HepG2 (cell line): Measurements from ENCODE around the gene RNPS1. TPM values are rescaled to one million over a fixed set of nuclear protein-coding genes. Genes with fewer than 3 reads are reported as not detected.

Experiments used
- AKAP8 ChIP-seq: sonication (generic); formaldehyde crosslinking; IDR thresholded peaks from 2 replicates; pipeline ENCODE4 v1.5.1; 2020; ENCODE audit warnings: mild to moderate bottlenecking, missing genetic modification reagents
- ELF4 ChIP-seq: sonication (generic); formaldehyde crosslinking; IDR thresholded peaks from 2 replicates; pipeline ENCODE4 v1.5.0; 2020; ENCODE audit warnings: missing genetic modification reagents, mild to moderate bottlenecking, moderate library complexity, borderline replicate concordance
- FOXK1 ChIP-seq: sonication (generic); formaldehyde crosslinking; IDR thresholded peaks from 2 replicates; pipeline ENCODE4 v1.4.0; 2020; ENCODE audit warnings: low read depth, missing genetic modification reagents, borderline replicate concordance
- JUN ChIP-seq: sonication (generic); formaldehyde crosslinking; IDR thresholded peaks from 2 replicates; pipeline ENCODE4 v1.4.0; 2020; ENCODE audit warnings: mild to moderate bottlenecking, missing genetic modification reagents
- JUND ChIP-seq: sonication (generic); formaldehyde crosslinking; IDR thresholded peaks from 2 replicates; pipeline ENCODE4 v1.8.0; 2022; ENCODE audit warnings: mild to moderate bottlenecking, missing genetic modification reagents
- NCOA1 ChIP-seq: sonication (generic); formaldehyde crosslinking; IDR thresholded peaks from 2 replicates; pipeline ENCODE4 v1.9.0; 2021; ENCODE audit warnings: missing genetic modification reagents
- NFYB ChIP-seq: sonication (generic); formaldehyde crosslinking; IDR thresholded peaks from 2 replicates; pipeline ENCODE4 v1.4.0; 2020; ENCODE audit warnings: missing genetic modification reagents
- NR2F1 ChIP-seq, 2 experiments: fragments of 450-650 bp in 1 of 2; formaldehyde crosslinking in 1 of 2; IDR thresholded peaks; 2 replicates each; pipeline versions ENCODE4 v1.5.0 to v1.6.1; 2016 to 2020; ENCODE audit warnings: mild to moderate bottlenecking in 1 of 2, missing compliant biosample characterization in 1 of 2, missing genetic modification reagents in 1 of 2, moderate library complexity in 1 of 2
- NRL ChIP-seq: sonication (generic); formaldehyde crosslinking; IDR thresholded peaks from 2 replicates; pipeline ENCODE4 v1.5.0; 2020; ENCODE audit warnings: missing genetic modification reagents, mild to moderate bottlenecking, moderate library complexity, borderline replicate concordance
- SOX5 ChIP-seq: IDR thresholded peaks from 2 replicates; pipeline ENCODE4 v1.6.1; 2016; ENCODE audit warnings: borderline replicate concordance
- SRSF1 ChIP-seq: fragments of 200-400 bp; formaldehyde crosslinking; optimal IDR thresholded peaks from 2 replicates; pipeline ENCODE3; 2017; ENCODE audit warnings: mild to moderate bottlenecking, low read depth, low read length, moderate library complexity
- TBX2 ChIP-seq: sonication (generic); formaldehyde crosslinking; IDR thresholded peaks from 2 replicates; pipeline ENCODE4 v1.5.0; 2020; ENCODE audit warnings: missing genetic modification reagents, mild to moderate bottlenecking, borderline replicate concordance
- TOPORS ChIP-seq: sonication (generic); formaldehyde crosslinking; IDR thresholded peaks from 2 replicates; pipeline ENCODE4 v1.8.0; 2023; ENCODE audit warnings: mild to moderate bottlenecking, missing genetic modification reagents
- YEATS2 ChIP-seq: sonication (generic); formaldehyde crosslinking; IDR thresholded peaks from 2 replicates; pipeline ENCODE4 v1.4.0; 2020; ENCODE audit warnings: missing genetic modification reagents, borderline replicate concordance
- ZFAT ChIP-seq: sonication (generic); formaldehyde crosslinking; conservative IDR thresholded peaks from 2 replicates; pipeline ENCODE4 v1.8.1; 2023; ENCODE audit warnings: missing genetic modification reagents, inconsistent platforms
- ZNF296 ChIP-seq: sonication (generic); formaldehyde crosslinking; conservative IDR thresholded peaks from 2 replicates; pipeline ENCODE4 v1.5.0; 2020; ENCODE audit warnings: mild to moderate bottlenecking, missing genetic modification reagents
- ZNF337 ChIP-seq: sonication (generic); formaldehyde crosslinking; IDR thresholded peaks from 2 replicates; pipeline ENCODE4 v1.5.1; 2020; ENCODE audit warnings: missing genetic modification reagents, low read depth, mild to moderate bottlenecking, borderline replicate concordance
- ZNF572 ChIP-seq: sonication (generic); formaldehyde crosslinking; IDR thresholded peaks from 2 replicates; pipeline ENCODE4 v1.5.1; 2020; ENCODE audit warnings: mild to moderate bottlenecking, missing genetic modification reagents
- ZNF577 ChIP-seq: sonication (generic); formaldehyde crosslinking; IDR thresholded peaks from 2 replicates; pipeline ENCODE4 v1.4.0; 2020; ENCODE audit warnings: mild to moderate bottlenecking, low read depth, missing genetic modification reagents, borderline replicate concordance
- ZNF737 ChIP-seq: sonication (generic); formaldehyde crosslinking; IDR thresholded peaks from 2 replicates; pipeline ENCODE4 v1.5.0; 2020; ENCODE audit warnings: missing genetic modification reagents, mild to moderate bottlenecking, borderline replicate concordance
- polyA plus RNA-seq, 8 experiments: library from polyadenylated mRNA; depleted of rRNA in 3 of 8; stranded (reverse) in 7 of 8; unstranded in 1 of 8; fragments of >200 nt; fragmentation: Illumina TruSeq in 4 of 8; extraction: Trizol in 4 of 8; gene quantifications; 2 replicates each; pipeline versions ENCODE4 v1.2.1 to v1.2.3, GENCODE V29; 2011 to 2016; ENCODE audit warnings: low read depth in 4 of 8, missing spikeins in 1 of 8, mixed read lengths in 1 of 8; ENCODE audit not compliant: insufficient read depth in 1 of 8
- total RNA-seq, 5 experiments: library from RNA; depleted of rRNA; stranded (reverse); fragments of >200 nt; fragmentation: Illumina TruSeq; extraction: Trizol; gene quantifications; 2 replicates each; pipeline ENCODE4 v1.2.3, GENCODE V29; 2016; ENCODE audit warnings: low read depth in 1 of 5
- TF ChIP-seq, protein P1 (sequence below): sonication (generic); formaldehyde crosslinking; IDR thresholded peaks from 2 replicates; pipeline ENCODE4 v1.4.0; 2020; ENCODE audit warnings: missing genetic modification reagents, borderline replicate concordance
- TF ChIP-seq, protein P2 (sequence below): sonication (generic); formaldehyde crosslinking; IDR thresholded peaks from 2 replicates; pipeline ENCODE4 v1.8.1; 2023; ENCODE audit warnings: mild to moderate bottlenecking, missing genetic modification reagents
- TF ChIP-seq, protein P3 (sequence below): sonication (generic); formaldehyde crosslinking; IDR thresholded peaks from 2 replicates; pipeline ENCODE4 v1.5.0; 2020; ENCODE audit warnings: mild to moderate bottlenecking, missing genetic modification reagents
- TF ChIP-seq, protein P4 (sequence below): IDR thresholded peaks from 2 replicates; pipeline ENCODE4 v1.6.1; 2016; ENCODE audit warnings: mild to moderate bottlenecking, missing biosample characterization, missing genetic modification reagents

Gene RNPS1
- total and polyA plus RNA-seq, 2 of the 13 experiments (the other 11 are each of a cell fraction or from before 2014, with no cell fraction given), result 126 to 133 TPM

DNA sequence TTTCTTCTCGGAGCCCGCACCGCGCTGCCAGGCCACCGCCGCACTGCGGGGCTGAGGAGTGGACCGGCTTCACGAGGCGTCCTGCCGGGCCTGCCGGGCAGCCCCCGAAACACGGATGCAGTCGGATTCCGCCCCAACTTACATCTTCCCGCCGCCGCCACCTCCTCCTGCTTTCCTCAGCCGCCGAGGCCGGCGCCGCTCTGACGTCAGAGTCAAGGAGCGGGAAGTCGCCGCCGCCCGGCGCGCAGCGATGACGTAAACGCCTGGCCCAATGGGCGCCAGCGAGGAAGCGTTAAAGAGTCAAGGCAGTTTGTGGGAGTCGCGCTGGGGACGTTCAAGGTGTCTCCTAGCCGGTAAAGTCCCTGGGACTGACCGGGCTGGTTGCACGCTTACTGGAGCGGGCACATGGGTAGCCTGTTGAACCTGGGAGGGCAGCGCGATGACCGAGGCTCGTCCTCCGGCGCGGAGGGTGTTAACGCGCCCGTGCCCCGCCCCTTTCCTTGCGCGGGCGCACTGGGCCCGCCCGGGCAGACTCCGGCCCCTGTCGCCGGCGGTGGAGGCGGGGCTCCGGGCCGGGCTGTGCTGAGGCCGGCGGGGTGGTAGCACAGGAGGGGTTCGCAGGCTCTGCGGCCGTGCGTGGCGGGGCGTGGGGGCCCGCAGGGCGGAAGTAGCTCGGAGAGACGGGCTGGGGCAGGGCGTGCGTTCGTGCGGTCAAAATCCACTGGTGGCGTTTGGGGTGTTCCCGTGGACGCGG, at the start of gene RNPS1 (continued):
- TF ChIP-seq ZNF572 (CRISPR knock-in tag), result no peak
- TF ChIP-seq JUND (CRISPR knock-in tag), result peak; percentile 56
- 0 out of 4 replicates have a peak, but pooled peaks of 1 of the 2 experiments have one; percentile 17 for TF ChIP-seq NR2F1 (CRISPR knock-in tag; IDR thresholded peaks at IDR 0.05)
- TF ChIP-seq, protein P1, sequence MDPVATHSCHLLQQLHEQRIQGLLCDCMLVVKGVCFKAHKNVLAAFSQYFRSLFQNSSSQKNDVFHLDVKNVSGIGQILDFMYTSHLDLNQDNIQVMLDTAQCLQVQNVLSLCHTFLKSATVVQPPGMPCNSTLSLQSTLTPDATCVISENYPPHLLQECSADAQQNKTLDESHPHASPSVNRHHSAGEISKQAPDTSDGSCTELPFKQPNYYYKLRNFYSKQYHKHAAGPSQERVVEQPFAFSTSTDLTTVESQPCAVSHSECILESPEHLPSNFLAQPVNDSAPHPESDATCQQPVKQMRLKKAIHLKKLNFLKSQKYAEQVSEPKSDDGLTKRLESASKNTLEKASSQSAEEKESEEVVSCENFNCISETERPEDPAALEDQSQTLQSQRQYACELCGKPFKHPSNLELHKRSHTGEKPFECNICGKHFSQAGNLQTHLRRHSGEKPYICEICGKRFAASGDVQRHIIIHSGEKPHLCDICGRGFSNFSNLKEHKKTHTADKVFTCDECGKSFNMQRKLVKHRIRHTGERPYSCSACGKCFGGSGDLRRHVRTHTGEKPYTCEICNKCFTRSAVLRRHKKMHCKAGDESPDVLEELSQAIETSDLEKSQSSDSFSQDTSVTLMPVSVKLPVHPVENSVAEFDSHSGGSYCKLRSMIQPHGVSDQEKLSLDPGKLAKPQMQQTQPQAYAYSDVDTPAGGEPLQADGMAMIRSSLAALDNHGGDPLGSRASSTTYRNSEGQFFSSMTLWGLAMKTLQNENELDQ (CRISPR knock-in tag), result no peak
- no peak; the same call in 1 of the 2 replicates for TF ChIP-seq ZFAT (CRISPR knock-in tag)
- TF ChIP-seq ZNF577, result no peak
- peak; percentile 46 for TF ChIP-seq JUN (CRISPR knock-in tag)
- TF ChIP-seq ZNF296 (CRISPR knock-in tag), result no peak
- TF ChIP-seq SRSF1, result peak; percentile 87
- peak; percentile 90; the same call in 1 of the 2 replicates for TF ChIP-seq FOXK1
- TF ChIP-seq SOX5 (CRISPR knock-in tag), result peak; percentile 25; the same call in 1 of the 2 replicates
- TF ChIP-seq AKAP8 (CRISPR knock-in tag), result no peak; the same call in 1 of the 2 replicates
- TF ChIP-seq ELF4 (CRISPR knock-in tag), result peak; percentile 97
- TF ChIP-seq ZNF737 (CRISPR knock-in tag), result no peak
- peak; percentile 77 for TF ChIP-seq TBX2 (CRISPR knock-in tag)
- TF ChIP-seq, protein P2, sequence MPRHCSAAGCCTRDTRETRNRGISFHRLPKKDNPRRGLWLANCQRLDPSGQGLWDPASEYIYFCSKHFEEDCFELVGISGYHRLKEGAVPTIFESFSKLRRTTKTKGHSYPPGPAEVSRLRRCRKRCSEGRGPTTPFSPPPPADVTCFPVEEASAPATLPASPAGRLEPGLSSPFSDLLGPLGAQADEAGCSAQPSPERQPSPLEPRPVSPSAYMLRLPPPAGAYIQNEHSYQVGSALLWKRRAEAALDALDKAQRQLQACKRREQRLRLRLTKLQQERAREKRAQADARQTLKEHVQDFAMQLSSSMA (CRISPR knock-in tag), result peak; percentile 89; the same call in 1 of the 2 replicates
- TF ChIP-seq NRL (CRISPR knock-in tag), result peak; percentile 85; the same call in 1 of the 2 replicates
- TF ChIP-seq NCOA1 (CRISPR knock-in tag), result peak; percentile 92
- TF ChIP-seq ZNF337 (CRISPR knock-in tag), result 0 out of 2 replicates have a peak, but pooled peaks have one; percentile 35
- TF ChIP-seq, protein P3, sequence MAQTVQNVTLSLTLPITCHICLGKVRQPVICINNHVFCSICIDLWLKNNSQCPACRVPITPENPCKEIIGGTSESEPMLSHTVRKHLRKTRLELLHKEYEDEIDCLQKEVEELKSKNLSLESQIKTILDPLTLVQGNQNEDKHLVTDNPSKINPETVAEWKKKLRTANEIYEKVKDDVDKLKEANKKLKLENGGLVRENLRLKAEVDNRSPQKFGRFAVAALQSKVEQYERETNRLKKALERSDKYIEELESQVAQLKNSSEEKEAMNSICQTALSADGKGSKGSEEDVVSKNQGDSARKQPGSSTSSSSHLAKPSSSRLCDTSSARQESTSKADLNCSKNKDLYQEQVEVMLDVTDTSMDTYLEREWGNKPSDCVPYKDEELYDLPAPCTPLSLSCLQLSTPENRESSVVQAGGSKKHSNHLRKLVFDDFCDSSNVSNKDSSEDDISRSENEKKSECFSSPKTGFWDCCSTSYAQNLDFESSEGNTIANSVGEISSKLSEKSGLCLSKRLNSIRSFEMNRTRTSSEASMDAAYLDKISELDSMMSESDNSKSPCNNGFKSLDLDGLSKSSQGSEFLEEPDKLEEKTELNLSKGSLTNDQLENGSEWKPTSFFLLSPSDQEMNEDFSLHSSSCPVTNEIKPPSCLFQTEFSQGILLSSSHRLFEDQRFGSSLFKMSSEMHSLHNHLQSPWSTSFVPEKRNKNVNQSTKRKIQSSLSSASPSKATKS (CRISPR knock-in tag), result peak; percentile 57; the same call in 1 of the 2 replicates
- peak; percentile 100 for TF ChIP-seq YEATS2 (CRISPR knock-in tag)
- TF ChIP-seq, protein P4, sequence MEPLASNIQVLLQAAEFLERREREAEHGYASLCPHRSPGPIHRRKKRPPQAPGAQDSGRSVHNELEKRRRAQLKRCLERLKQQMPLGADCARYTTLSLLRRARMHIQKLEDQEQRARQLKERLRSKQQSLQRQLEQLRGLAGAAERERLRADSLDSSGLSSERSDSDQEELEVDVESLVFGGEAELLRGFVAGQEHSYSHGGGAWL (CRISPR knock-in tag), result peak; percentile 65; the same call in 1 of the 2 replicates
- TF ChIP-seq TOPORS (CRISPR knock-in tag), result peak; percentile 95
- peak; percentile 81 for TF ChIP-seq NFYB (CRISPR knock-in tag)
